Measurements from ENCODE around the gene TRIM63.
A peak's percentile ranks its signal among the peaks of the same experiment; 100 is the strongest.

Gene TRIM63

GRCh38 chr1:26084844-26085243 is 17.4 kb upstream of the TRIM63 start:
- TF ChIP-seq CTCF (conservative IDR thresholded peaks at IDR 0.05; ENCODE audit: low read depth, low read length) = no peak
- no peak for DNase-seq (ENCODE audit: low read depth)
- H3K4me3 ChIP-seq (ENCODE audit: low read depth, low read length) = no peak overlapping the region

GRCh38 chr1:26084091-26084561 is 16.7 kb upstream of the TRIM63 start:
- TF ChIP-seq CTCF (conservative IDR thresholded peaks at IDR 0.05; ENCODE audit: low read depth, low read length) = no peak
- DNase-seq (ENCODE audit: low read depth) = no peak

DNA sequence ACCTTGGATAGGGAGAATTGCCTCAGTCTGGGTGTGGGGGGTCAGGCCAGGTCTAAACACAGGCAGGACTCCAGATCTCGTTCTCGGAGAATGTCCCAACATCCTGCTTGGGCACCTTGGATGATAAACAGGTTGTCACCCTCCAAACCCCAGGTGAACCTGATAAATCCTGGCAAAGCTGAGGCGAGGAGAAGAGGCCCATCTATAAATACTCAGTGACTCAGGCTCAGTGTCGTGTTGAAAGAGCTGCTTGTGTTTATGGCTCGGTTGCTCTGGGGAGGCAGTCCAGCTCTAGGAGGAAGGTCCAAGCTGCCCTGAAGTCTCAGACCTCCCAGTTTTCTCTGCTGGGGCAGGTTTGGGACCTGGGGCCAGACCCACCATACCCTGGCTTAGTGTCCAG is 15.8 kb upstream of the TRIM63 start:
- H3K4me3 ChIP-seq (ENCODE audit: low read depth, low read length) = no peak overlapping the region
- no peak for TF ChIP-seq CTCF (conservative IDR thresholded peaks at IDR 0.05; ENCODE audit: low read depth, low read length)
- peak; percentile 46 for DNase-seq (ENCODE audit: low read depth)

More at GRCh38 chr1:26084091-26084561, 16.7 kb upstream of the TRIM63 start:
- H3K4me3 ChIP-seq (ENCODE audit: low read depth, low read length) = no peak overlapping the region

DNA sequence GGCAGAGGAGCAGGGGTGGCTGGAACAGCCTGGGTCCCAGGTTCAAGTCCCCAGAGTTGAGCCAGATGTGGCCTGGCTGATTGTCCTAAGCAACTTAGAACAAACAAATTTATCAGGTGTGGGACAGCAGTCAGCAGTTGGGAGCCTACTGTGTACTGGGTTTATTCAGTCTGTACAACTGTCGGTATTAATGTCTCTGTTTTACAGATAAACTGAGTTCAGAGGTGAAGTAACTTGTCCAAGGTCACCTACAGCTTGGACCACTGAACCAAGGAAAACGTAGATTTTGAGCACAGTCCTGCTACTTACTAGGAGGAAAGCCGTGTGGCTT is 14.6 kb upstream of the TRIM63 start:
- no peak overlapping the region for H3K4me3 ChIP-seq (ENCODE audit: low read depth, low read length)
- no peak for TF ChIP-seq CTCF (conservative IDR thresholded peaks at IDR 0.05; ENCODE audit: low read depth, low read length)
- DNase-seq (ENCODE audit: low read depth) = no peak

- DNase-seq (ENCODE audit: low read depth) = no peak
- H3K4me3 ChIP-seq (ENCODE audit: low read depth, low read length) = no peak overlapping the region
- TF ChIP-seq CTCF (conservative IDR thresholded peaks at IDR 0.05; ENCODE audit: low read depth, low read length) = no peak
Measured at GRCh38 chr1:26081267-26082019, 14.0 kb upstream of the TRIM63 start.

DNA sequence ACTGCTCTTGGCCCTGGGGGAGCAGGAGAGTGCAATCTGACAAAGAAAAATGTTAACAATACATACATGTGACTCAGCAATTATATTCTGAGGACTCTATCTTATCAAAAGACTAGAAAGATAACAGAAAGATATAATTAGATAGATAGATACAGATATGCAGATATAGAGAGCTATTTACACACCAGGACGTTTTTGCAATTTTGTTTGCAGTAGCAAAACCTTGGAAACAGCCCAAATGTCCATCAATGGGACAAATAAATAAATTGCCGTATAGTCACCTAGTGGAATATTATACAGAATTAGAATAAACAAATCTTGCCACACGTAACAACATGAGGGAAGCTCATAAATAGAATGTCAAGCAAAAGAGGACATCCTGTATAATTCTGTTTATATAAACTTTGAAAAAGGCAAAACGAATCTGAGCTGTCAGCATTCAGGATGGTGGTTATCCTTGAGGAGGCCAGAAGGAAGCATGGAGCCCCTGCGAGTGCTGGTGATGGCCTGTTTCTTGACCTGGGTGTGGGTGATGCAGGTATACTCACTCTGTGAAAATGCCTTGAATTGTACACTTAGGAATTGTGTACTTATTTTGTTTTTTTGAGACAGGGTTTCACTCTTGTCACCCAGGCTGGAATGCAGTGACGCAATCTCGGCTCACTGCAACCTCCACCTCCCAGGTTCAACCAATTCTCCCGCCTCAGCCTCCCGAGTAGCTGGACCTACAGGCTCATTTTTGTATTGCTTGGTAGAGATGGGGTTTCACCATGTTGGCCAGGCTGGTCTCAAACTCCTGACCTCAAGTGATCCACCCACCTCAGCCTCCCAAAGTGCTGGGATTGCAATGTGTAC is 12.8 kb upstream of the TRIM63 start:
- no peak for DNase-seq (ENCODE audit: low read depth)
- TF ChIP-seq CTCF (conservative IDR thresholded peaks at IDR 0.05; ENCODE audit: low read depth, low read length) = no peak
- no peak overlapping the region for H3K4me3 ChIP-seq (ENCODE audit: low read depth, low read length)

All from choroid plexus epithelial cell (primary cell).